CD14-positive monocyte (primary cell): ENCODE results near the gene NPTX1. TPM values are rescaled to one million over a fixed set of nuclear protein-coding genes. Genes with fewer than 3 reads are reported as not detected.

Experiments
- DNase-seq, 3 donors: peaks; one replicate each; pipeline ENCODE4 v3.0.0-alpha.2; 2011 to 2022
- H2AFZ ChIP-seq: 2 replicates; pipeline ENCODE4 v1.6.0; 2012; ENCODE audit warnings: mild to moderate bottlenecking, low read depth, low read length, inconsistent platforms; ENCODE audit not compliant: insufficient read depth, poor library complexity, severe bottlenecking
- H3K27ac ChIP-seq, 2 donors: 1 replicate in 1 of 2; 2 replicates in 1 of 2; pipeline ENCODE4 v1.5.1; 2012 to 2013; ENCODE audit warnings: low read length in 2 of 2, control low read depth in 1 of 2, inconsistent platforms in 1 of 2, low read depth in 1 of 2, mild to moderate bottlenecking in 1 of 2
- H3K27me3 ChIP-seq, 2 donors: one replicate each; pipeline versions ENCODE4 v1.6.0 to v1.6.1; 2011 to 2013; ENCODE audit warnings: low read length in 2 of 2; ENCODE audit not compliant: control insufficient read depth in 2 of 2, insufficient read depth in 2 of 2
- H3K36me3 ChIP-seq, 2 donors: replicated peaks in 1 of 2; 1 replicate in 1 of 2; 2 replicates in 1 of 2; pipeline versions ENCODE4 v1.5.1 to v1.6.1; 2012 to 2013; ENCODE audit warnings: low read length in 2 of 2, control low read depth in 1 of 2, inconsistent platforms in 1 of 2, mild to moderate bottlenecking in 1 of 2; ENCODE audit not compliant: insufficient read depth in 2 of 2, control insufficient read depth in 1 of 2
- H3K4me1 ChIP-seq, 2 donors: 1 replicate in 1 of 2; 2 replicates in 1 of 2; pipeline versions ENCODE4 v1.5.1 to v1.6.1; 2012 to 2013; ENCODE audit warnings: low read length in 2 of 2, control low read depth in 1 of 2, inconsistent platforms in 1 of 2, mild to moderate bottlenecking in 1 of 2, moderate library complexity in 1 of 2; ENCODE audit not compliant: insufficient read depth in 2 of 2, control insufficient read depth in 1 of 2
- H3K4me2 ChIP-seq: replicated peaks from 2 replicates; pipeline ENCODE3; 2012; ENCODE audit warnings: low read length, moderate library complexity, mild to moderate bottlenecking; ENCODE audit not compliant: poor library complexity, severe bottlenecking; ENCODE audit errors: extremely low read depth
- H3K4me3 ChIP-seq, 3 experiments: fragments of 200-600 bp in 1 of 3; sonication (generic) in 1 of 3; replicated peaks in 1 of 3; 1 replicate in 2 of 3; 2 replicates in 1 of 3; pipeline ENCODE4 v1.5.1; 2011 to 2013; ENCODE audit warnings: low read length in 3 of 3, mild to moderate bottlenecking in 3 of 3, control low read depth in 2 of 3, low read depth in 2 of 3, inconsistent platforms in 1 of 3, moderate library complexity in 1 of 3
- H3K79me2 ChIP-seq: 2 replicates; pipeline ENCODE4 v1.6.0; 2012; ENCODE audit warnings: mild to moderate bottlenecking, control low read depth, inconsistent platforms, low read length, moderate library complexity; ENCODE audit not compliant: insufficient read depth
- H3K9ac ChIP-seq: 2 replicates; pipeline ENCODE4 v1.6.0; 2017; ENCODE audit warnings: low read length, mild to moderate bottlenecking; ENCODE audit not compliant: insufficient read depth, poor library complexity, severe bottlenecking
- H3K9me3 ChIP-seq, 2 donors: replicated peaks in 1 of 2; 1 replicate in 1 of 2; 2 replicates in 1 of 2; pipeline versions ENCODE4 v1.5.1 to v1.6.1; 2012 to 2013; ENCODE audit warnings: low read length in 2 of 2, control low read depth in 1 of 2; ENCODE audit not compliant: control insufficient read depth in 1 of 2, insufficient read depth in 1 of 2
- H4K20me1 ChIP-seq: 2 replicates; pipeline ENCODE4 v1.6.0; 2012; ENCODE audit warnings: mild to moderate bottlenecking, low read length, control low read depth, moderate library complexity; ENCODE audit not compliant: insufficient read depth
- H3K27ac Mint-ChIP-seq, 7 donors: one replicate each; pipeline ENCODE4 v1.8.0; 2020; ENCODE audit warnings: mild to moderate bottlenecking in 7 of 7, mixed read lengths in 7 of 7, moderate library complexity in 6 of 7, inconsistent platforms in 2 of 7
- H3K27me3 Mint-ChIP-seq, 3 donors: one replicate each; pipeline ENCODE4 v1.8.0; 2021 to 2022; ENCODE audit warnings: low read depth in 3 of 3, mild to moderate bottlenecking in 3 of 3, mixed read lengths in 3 of 3, moderate library complexity in 3 of 3, inconsistent platforms in 1 of 3
- H3K36me3 Mint-ChIP-seq, 2 donors: one replicate each; pipeline ENCODE4 v1.8.0; 2020; ENCODE audit warnings: mixed read lengths in 2 of 2, inconsistent platforms in 1 of 2, mild to moderate bottlenecking in 1 of 2
- H3K4me1 Mint-ChIP-seq: one replicate; pipeline ENCODE4 v1.8.0; 2020; ENCODE audit warnings: mild to moderate bottlenecking, mixed read lengths
- H3K4me3 Mint-ChIP-seq, 2 donors: one replicate each; pipeline ENCODE4 v1.8.0; 2020; ENCODE audit warnings: mild to moderate bottlenecking in 2 of 2, mixed read lengths in 2 of 2, moderate library complexity in 1 of 2
- H3K9me3 Mint-ChIP-seq, 7 donors: one replicate each; pipeline ENCODE4 v1.8.0; 2020 to 2022; ENCODE audit warnings: mixed read lengths in 7 of 7, mild to moderate bottlenecking in 6 of 7, moderate library complexity in 6 of 7, inconsistent platforms in 2 of 7
- WGBS: methylation state at CpG from one replicate; pipeline ENCODE4 v1.1.5; 2013; ENCODE audit warnings: missing lambda C conversion rate; ENCODE audit not compliant: insufficient coverage; 5-methylcytosine and 5-hydroxymethylcytosine counted together
- intact Hi-C, 2 donors: fragments of 100-400 bp; cut with micrococcal nuclease; formaldehyde crosslinking; loops; one replicate each; pipeline versions ENCODE4 v1.15.0 to v1.15.1; 2023
- polyA plus RNA-seq, 3 donors: library from polyadenylated mRNA; depleted of rRNA in 1 of 3; unstranded in 2 of 3; stranded (reverse) in 1 of 3; fragments of 300-500 nt in 2 of 3; fragments of >200 nt in 1 of 3; fragmentation: Illumina TruSeq in 2 of 3; gene quantifications; 1 replicate in 2 of 3; 2 replicates in 1 of 3; pipeline ENCODE4 v1.2.3, GENCODE V29; 2012 to 2021
- TF ChIP-seq, protein P1 (sequence below): fragments of 200-600 bp; IDR thresholded peaks from one replicate; pipeline ENCODE4 v1.8.0; 2022; ENCODE audit warnings: antibody characterized with exemption, mild to moderate bottlenecking

NPTX1 gene
- polyA plus RNA-seq, 3 donors = not detected

DNA sequence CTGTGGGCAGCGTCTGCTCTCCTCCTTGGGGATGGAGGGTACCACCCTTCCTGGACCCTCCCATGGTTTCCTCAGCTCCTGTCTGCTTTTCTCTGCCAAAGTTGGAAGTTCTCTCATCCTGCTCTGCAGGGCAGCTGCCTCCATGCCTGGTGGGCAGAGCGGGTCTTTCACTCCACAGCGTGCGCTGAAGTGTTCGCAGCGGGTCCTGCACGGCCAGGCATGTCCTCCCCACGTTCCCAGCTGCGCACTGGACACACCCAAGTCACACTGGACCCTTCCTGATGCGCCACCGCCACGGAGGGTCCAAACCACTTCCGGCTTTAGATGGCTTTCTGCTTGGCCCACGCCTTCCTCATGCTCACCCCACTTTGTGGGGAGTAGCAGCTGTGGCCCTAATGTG, 33.7 kb upstream of the NPTX1 start:
- no peaks in the 10 kb centered on the region for H3K36me3 Mint-ChIP-seq
- Histone ChIP-seq H3K4me2 (no peak overlapping the region), H3K27me3 (no peaks in the 10 kb centered on the region), H3K4me1 (no peaks in the 10 kb centered on the region), H3K4me3 (no peak overlapping the region), H4K20me1 (no peaks in the 10 kb centered on the region), H3K36me3 (no peaks in the 10 kb centered on the region), H3K9ac (no peak overlapping the region), H3K79me2 (no peaks in the 10 kb centered on the region), H2AFZ (no peak overlapping the region), H3K27ac (no peak overlapping the region), H3K9me3 (no peaks in the 10 kb centered on the region)
- DNase-seq = no peak
- peaks cover 0 to 3% (median 0%) of the 10 kb centered on the region in 7 donors for H3K9me3 Mint-ChIP-seq
- H3K4me3 Mint-ChIP-seq = no peak overlapping the region
- H3K27me3 Mint-ChIP-seq = peaks cover 11 to 13% (median 12%) of the 10 kb centered on the region in 3 donors
- TF ChIP-seq, protein P1, sequence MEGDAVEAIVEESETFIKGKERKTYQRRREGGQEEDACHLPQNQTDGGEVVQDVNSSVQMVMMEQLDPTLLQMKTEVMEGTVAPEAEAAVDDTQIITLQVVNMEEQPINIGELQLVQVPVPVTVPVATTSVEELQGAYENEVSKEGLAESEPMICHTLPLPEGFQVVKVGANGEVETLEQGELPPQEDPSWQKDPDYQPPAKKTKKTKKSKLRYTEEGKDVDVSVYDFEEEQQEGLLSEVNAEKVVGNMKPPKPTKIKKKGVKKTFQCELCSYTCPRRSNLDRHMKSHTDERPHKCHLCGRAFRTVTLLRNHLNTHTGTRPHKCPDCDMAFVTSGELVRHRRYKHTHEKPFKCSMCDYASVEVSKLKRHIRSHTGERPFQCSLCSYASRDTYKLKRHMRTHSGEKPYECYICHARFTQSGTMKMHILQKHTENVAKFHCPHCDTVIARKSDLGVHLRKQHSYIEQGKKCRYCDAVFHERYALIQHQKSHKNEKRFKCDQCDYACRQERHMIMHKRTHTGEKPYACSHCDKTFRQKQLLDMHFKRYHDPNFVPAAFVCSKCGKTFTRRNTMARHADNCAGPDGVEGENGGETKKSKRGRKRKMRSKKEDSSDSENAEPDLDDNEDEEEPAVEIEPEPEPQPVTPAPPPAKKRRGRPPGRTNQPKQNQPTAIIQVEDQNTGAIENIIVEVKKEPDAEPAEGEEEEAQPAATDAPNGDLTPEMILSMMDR = no peak
- 68% methylated on average over 9 of the region's 14 CpGs for WGBS
- intact Hi-C loops = no loop called here
- no peak overlapping the region for H3K27ac Mint-ChIP-seq
- no peaks in the 10 kb centered on the region for H3K4me1 Mint-ChIP-seq

DNA sequence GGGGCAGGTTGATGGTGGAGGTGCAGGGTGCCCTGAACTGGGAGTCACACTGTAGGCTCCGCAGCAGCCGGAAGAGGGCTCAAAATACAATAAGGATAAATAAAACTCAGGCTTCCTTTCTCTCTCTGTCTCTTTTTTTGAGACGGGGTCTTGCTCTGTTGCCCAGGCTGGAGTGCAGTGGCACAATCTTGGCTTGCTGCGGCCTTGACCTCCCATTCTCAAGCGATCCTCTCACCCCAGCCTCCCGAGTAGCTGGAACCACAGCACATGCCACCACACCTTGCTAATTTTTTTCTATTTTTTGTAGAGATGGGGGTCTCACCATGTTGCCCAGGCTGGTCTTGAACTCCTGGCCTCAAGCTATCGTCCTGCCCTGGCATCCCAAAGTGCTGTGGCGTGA, 32.9 kb upstream of the NPTX1 start:
- Mint-ChIP-seq H3K4me3 (no peak overlapping the region), H3K27me3 (peaks cover 12 to 17% (median 14%) of the 10 kb centered on the region in 3 donors), H3K36me3 (no peaks in the 10 kb centered on the region), H3K4me1 (no peaks in the 10 kb centered on the region), H3K27ac (no peak overlapping the region), H3K9me3 (peaks cover 0 to 3% (median 0%) of the 10 kb centered on the region in 7 donors)
- no peaks in the 10 kb centered on the region for H3K36me3 ChIP-seq
- no peak overlapping the region for H3K9ac ChIP-seq
- H3K4me2 ChIP-seq = no peak overlapping the region
- H2AFZ ChIP-seq = no peak overlapping the region
- WGBS = 92% methylated on average over 3 of the region's 8 CpGs
- H3K9me3 ChIP-seq = no peaks in the 10 kb centered on the region
- DNase-seq = no peak
- H3K4me3 ChIP-seq = no peak overlapping the region
- H3K79me2 ChIP-seq = no peaks in the 10 kb centered on the region
- H4K20me1 ChIP-seq = no peaks in the 10 kb centered on the region
- intact Hi-C loops = no loop called here
- no peaks in the 10 kb centered on the region for H3K4me1 ChIP-seq
- H3K27me3 ChIP-seq = no peaks in the 10 kb centered on the region
- TF ChIP-seq, protein P1 = no peak
- no peak overlapping the region for H3K27ac ChIP-seq
